ENCODE data around the gene MRPS7.
"Not testable (repeated sequence)": the region's sequence is repeated elsewhere in the genome, so short reads cannot be mapped to it uniquely, and the experiment has no call there.

The MRPS7 gene

DNA sequence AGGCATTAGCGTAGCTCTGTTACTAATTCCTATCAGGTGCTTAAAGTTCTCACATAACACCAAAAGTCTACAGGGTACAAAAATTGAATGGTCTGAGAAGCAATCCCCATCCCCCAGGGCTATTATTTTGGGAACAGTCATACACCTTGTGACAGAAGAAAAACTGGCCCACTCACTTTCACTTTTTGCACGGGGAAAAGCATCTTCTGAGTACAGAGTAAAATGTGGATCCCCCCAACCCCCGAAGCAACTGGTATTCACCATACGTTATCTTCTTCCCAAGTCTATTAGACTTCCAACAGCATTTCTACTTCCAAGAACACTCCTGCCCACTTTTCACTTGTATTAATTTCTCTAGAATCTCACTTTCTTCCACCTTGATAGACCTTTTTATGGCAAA is 12.1 kb upstream of the MRPS7 start:
- no peak for ATAC-seq
- TF ChIP-seq, protein P1, sequence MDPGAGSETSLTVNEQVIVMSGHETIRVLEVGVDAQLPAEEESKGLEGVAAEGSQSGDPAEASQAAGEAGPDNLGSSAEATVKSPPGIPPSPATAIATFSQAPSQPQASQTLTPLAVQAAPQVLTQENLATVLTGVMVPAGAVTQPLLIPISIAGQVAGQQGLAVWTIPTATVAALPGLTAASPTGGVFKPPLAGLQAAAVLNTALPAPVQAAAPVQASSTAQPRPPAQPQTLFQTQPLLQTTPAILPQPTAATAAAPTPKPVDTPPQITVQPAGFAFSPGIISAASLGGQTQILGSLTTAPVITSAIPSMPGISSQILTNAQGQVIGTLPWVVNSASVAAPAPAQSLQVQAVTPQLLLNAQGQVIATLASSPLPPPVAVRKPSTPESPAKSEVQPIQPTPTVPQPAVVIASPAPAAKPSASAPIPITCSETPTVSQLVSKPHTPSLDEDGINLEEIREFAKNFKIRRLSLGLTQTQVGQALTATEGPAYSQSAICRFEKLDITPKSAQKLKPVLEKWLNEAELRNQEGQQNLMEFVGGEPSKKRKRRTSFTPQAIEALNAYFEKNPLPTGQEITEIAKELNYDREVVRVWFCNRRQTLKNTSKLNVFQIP (CRISPR knock-in tag; IDR thresholded peaks at IDR 0.05; ENCODE audit: borderline replicate concordance, low read depth) = no peak
- TF ChIP-seq, protein P2, sequence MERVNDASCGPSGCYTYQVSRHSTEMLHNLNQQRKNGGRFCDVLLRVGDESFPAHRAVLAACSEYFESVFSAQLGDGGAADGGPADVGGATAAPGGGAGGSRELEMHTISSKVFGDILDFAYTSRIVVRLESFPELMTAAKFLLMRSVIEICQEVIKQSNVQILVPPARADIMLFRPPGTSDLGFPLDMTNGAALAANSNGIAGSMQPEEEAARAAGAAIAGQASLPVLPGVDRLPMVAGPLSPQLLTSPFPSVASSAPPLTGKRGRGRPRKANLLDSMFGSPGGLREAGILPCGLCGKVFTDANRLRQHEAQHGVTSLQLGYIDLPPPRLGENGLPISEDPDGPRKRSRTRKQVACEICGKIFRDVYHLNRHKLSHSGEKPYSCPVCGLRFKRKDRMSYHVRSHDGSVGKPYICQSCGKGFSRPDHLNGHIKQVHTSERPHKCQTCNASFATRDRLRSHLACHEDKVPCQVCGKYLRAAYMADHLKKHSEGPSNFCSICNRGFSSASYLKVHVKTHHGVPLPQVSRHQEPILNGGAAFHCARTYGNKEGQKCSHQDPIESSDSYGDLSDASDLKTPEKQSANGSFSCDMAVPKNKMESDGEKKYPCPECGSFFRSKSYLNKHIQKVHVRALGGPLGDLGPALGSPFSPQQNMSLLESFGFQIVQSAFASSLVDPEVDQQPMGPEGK (CRISPR knock-in tag; IDR thresholded peaks at IDR 0.05; ENCODE audit: borderline replicate concordance) = no peak
- TF ChIP-seq TOX (CRISPR knock-in tag; IDR thresholded peaks at IDR 0.05; ENCODE audit: borderline replicate concordance) = no peak

DNA sequence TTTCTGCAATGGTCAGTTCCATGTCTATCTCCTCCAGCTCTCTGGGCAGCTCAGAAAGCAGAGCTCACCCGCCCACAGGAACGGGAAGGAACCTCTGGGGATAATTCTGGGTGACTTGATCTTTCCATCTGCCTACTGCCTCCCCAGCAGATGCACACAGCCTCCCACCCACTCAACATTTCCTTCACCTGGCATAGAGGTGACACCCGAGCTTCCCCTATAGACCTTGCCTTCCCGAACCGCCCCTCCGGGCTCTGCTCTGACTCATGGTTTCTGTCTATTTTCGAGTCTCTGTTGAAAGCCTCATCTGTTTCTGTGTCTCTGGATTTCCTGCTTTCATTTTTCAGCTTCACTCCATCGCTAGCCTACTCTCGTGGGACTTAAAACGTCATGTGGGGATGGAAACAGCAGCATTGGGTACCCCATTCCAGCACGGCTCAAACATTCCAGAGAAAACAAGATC is 11.6 kb upstream of the MRPS7 start:
- peak; percentile 76 for ATAC-seq
- no peak for TF ChIP-seq PPARA (CRISPR knock-in tag; IDR thresholded peaks at IDR 0.05; ENCODE audit: borderline replicate concordance)
- TF ChIP-seq, protein P3, sequence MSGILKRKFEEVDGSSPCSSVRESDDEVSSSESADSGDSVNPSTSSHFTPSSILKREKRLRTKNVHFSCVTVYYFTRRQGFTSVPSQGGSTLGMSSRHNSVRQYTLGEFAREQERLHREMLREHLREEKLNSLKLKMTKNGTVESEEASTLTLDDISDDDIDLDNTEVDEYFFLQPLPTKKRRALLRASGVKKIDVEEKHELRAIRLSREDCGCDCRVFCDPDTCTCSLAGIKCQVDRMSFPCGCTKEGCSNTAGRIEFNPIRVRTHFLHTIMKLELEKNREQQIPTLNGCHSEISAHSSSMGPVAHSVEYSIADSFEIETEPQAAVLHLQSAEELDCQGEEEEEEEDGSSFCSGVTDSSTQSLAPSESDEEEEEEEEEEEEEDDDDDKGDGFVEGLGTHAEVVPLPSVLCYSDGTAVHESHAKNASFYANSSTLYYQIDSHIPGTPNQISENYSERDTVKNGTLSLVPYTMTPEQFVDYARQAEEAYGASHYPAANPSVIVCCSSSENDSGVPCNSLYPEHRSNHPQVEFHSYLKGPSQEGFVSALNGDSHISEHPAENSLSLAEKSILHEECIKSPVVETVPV (CRISPR knock-in tag; IDR thresholded peaks at IDR 0.05) = no peak
- no peak for TF ChIP-seq ARNTL (CRISPR knock-in tag; IDR thresholded peaks at IDR 0.05; ENCODE audit: borderline replicate concordance, low read depth)

DNA sequence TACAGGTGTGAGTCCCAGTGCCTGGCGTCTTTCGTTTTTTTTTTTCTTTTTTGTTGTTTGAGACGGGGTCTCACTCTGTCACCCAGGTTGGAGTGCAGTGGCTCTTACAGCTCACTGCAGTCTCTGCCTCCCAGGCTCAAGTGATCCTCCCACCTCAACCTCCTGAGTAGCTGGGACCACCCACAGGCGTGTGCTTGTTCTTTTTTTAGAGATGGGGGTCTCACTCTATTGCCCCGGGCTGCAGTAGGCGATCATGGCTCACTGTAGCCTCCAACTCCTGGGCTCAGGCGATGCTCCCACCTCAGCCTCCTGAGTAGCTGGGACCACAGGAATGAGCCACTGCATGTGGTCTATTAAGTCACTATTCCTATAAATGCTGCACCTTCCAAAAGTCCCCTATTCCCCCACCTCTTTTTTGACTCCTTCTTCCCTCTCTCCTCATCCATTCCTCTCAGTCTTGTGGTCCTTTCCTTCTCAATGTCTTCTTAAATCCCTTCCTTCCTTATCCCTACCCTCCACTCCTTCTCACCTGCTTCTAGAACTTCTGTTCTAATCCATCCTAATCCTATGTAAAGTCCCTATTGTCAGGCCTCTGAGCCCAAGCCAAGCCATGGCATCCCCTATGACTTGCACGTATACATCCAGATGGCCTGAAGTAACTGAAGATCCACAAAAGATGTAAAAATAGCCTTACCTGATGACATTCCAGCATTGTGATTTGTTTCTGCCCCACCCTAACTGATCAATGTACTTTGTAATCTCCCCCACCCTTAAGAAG is 9.5 kb upstream of the MRPS7 start:
- no peak for TF ChIP-seq ZFP3 (CRISPR knock-in tag; IDR thresholded peaks at IDR 0.05)
- no peak for TF ChIP-seq ZFP30 (CRISPR knock-in tag; IDR thresholded peaks at IDR 0.05)
- TF ChIP-seq, protein P4, sequence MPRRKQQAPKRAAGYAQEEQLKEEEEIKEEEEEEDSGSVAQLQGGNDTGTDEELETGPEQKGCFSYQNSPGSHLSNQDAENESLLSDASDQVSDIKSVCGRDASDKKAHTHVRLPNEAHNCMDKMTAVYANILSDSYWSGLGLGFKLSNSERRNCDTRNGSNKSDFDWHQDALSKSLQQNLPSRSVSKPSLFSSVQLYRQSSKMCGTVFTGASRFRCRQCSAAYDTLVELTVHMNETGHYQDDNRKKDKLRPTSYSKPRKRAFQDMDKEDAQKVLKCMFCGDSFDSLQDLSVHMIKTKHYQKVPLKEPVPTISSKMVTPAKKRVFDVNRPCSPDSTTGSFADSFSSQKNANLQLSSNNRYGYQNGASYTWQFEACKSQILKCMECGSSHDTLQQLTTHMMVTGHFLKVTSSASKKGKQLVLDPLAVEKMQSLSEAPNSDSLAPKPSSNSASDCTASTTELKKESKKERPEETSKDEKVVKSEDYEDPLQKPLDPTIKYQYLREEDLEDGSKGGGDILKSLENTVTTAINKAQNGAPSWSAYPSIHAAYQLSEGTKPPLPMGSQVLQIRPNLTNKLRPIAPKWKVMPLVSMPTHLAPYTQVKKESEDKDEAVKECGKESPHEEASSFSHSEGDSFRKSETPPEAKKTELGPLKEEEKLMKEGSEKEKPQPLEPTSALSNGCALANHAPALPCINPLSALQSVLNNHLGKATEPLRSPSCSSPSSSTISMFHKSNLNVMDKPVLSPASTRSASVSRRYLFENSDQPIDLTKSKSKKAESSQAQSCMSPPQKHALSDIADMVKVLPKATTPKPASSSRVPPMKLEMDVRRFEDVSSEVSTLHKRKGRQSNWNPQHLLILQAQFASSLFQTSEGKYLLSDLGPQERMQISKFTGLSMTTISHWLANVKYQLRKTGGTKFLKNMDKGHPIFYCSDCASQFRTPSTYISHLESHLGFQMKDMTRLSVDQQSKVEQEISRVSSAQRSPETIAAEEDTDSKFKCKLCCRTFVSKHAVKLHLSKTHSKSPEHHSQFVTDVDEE (CRISPR knock-in tag; IDR thresholded peaks at IDR 0.05) = no peak
- TF ChIP-seq CSDC2 (CRISPR knock-in tag; IDR thresholded peaks at IDR 0.05) = no peak
- TF ChIP-seq, protein P1 (CRISPR knock-in tag; IDR thresholded peaks at IDR 0.05; ENCODE audit: borderline replicate concordance, low read depth) = no peak
- no peak for TF ChIP-seq TCF4 (CRISPR knock-in tag; IDR thresholded peaks at IDR 0.05; ENCODE audit: borderline replicate concordance)
- TF ChIP-seq RARB (CRISPR knock-in tag; IDR thresholded peaks at IDR 0.05) = no peak
- TF ChIP-seq, protein P2 (CRISPR knock-in tag; IDR thresholded peaks at IDR 0.05; ENCODE audit: borderline replicate concordance) = no peak
- TF ChIP-seq TOX (CRISPR knock-in tag; IDR thresholded peaks at IDR 0.05; ENCODE audit: borderline replicate concordance) = no peak
- no peak for TF ChIP-seq ARNTL (CRISPR knock-in tag; IDR thresholded peaks at IDR 0.05; ENCODE audit: borderline replicate concordance, low read depth)
- ATAC-seq = no peak

DNA sequence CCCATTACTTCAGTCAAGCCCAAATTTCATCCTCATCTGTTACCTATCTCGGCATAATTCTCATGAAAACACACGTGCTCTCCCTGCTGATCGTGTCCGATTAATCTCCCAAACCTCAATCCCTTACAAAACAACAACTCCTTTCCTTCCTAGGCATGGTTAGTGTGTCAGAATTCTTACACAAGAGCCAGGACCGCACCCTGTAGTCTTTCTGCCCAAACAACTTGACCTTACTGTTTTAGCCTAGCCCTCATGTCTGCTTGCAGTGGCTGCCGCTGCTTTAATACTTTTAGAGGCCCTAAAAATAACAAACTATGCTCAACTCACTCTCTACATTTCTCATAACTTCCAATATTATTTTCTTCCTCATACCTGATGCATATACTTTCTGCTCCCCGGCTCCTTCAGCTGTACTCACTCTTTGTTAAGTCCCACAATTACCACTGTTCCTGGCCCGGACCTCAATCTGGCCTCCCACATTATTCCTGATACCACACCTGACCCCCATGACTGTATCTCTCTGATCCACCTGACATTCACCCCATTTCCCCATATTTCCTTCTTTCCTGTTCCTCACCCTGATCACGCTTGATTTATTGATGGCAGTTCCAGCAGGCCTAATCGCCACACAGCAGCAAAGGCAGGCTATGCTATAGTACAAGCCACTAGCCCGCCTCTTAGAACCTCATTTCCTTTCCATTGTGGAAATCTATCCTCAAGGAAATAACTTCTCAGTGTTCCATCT is 5.6 kb upstream of the MRPS7 start:
- ATAC-seq = not testable (repeated sequence)

DNA sequence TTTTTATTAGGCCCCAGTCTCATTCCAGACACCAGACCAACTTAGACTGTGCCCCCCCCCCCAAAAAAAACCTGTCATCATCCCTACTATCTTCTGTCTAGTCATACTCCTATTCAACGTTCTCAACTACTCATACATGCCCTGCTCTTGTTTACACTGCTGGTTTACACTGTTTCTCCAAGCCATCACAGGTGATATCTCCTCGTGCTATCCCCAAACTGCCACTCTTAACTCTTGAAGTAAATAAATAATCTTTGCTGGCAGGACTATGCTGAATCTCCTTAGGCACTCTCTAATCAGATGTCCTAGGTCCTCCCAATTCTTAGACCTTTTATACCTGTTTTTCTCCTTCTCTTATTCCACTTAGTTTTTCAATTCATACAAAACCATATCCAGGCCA is 4.5 kb upstream of the MRPS7 start:
- ATAC-seq = not testable (repeated sequence)

Measured in SK-N-SH treated with all-trans-retinoic acid at 6 μM for 48 hours (cell line).